Neural progenitor cell (in vitro differentiated cells): Measurements from ENCODE around the gene RAPGEF5.

Source experiments
- EZH2phosphoT487 ChIP-seq: fragments of 200-600 bp; sonication (generic); IDR thresholded peaks from 2 replicates; pipeline ENCODE4 v1.6.1; 2017; ENCODE audit warnings: antibody characterized with exemption
- TF ChIP-seq, protein P1 (sequence below): fragments of 200-600 bp; sonication (generic); IDR thresholded peaks from 2 replicates; pipeline ENCODE4 v1.5.1; 2017; ENCODE audit warnings: antibody characterized with exemption, mild to moderate bottlenecking

DNA sequence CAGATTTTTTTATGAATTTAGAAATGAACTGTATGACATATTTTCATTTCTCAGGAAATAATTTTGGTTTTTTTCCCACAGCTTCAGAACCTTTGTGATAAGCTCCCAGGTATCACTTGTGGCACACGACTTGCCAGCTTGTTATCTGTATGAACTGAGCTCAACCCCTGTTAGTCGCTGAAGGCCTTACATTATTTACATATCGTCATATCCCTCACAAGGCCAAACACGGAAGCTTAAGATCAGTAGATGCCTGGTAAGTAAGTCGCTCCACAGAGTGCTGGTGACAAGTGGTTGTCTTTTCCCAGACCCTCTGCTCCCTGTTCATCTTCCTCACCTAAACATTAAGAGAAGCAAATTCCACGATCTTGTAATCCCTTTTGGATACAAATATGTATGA is 55.2 kb downstream of the RAPGEF5 start:
- TF ChIP-seq, protein P1, sequence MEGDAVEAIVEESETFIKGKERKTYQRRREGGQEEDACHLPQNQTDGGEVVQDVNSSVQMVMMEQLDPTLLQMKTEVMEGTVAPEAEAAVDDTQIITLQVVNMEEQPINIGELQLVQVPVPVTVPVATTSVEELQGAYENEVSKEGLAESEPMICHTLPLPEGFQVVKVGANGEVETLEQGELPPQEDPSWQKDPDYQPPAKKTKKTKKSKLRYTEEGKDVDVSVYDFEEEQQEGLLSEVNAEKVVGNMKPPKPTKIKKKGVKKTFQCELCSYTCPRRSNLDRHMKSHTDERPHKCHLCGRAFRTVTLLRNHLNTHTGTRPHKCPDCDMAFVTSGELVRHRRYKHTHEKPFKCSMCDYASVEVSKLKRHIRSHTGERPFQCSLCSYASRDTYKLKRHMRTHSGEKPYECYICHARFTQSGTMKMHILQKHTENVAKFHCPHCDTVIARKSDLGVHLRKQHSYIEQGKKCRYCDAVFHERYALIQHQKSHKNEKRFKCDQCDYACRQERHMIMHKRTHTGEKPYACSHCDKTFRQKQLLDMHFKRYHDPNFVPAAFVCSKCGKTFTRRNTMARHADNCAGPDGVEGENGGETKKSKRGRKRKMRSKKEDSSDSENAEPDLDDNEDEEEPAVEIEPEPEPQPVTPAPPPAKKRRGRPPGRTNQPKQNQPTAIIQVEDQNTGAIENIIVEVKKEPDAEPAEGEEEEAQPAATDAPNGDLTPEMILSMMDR = no peak
- no peak for TF ChIP-seq EZH2phosphoT487
